GM21447 (cell line): ENCODE data around the gene PSMD2.
"Not testable (repeated sequence)": the region's sequence is repeated elsewhere in the genome, so short reads cannot be mapped to it uniquely, and the experiment has no call there.

Source experiments
- ATAC-seq: cut with Tn5 transposase; IDR thresholded peaks from one replicate; pipeline ENCODE4 v1.9.1; 2021; ENCODE audit not compliant: unreplicated experiment

The PSMD2 gene

DNA sequence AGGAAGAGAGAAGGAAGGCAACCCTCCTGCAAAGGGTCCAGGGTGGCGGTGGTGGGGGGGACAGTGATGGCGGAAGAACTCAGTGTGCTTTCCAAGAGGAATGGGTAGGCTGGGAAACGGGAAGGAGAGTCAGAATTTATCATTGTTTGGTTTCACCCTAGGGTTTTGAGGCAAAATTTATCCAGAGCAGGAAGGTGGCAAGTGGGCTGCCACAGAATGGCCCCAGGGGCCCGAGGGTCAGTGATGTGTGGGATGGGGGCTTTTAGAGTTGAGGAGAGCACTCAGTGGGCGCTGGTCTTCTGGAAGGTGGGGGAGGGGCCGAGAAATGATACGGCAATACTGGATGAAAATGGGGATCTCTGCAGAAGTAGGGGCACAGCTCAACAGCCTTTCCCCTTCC is 38.9 kb downstream of the PSMD2 start:
- ATAC-seq: no peak

DNA sequence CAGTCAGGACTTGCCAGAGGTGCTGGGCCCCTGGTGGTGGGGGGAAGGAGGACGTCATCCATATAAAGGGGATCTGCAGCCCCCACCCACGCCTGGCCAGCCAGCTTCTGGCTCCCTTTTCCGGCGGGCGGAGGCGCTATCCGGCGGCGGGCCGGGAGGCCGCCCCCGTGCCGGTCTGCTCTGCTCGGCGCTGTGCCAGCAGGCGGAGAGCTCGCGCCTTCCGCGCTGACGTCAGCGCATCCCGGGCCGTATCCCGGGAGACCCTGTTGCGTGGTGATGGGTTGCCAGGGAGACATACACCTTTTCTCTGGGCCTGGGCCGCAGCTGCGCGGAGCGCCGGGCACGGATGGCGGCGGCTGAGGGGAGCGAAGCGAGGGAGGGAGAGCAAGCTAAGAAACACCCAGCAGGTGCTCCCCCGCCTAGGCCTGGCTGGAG is 39.5 kb downstream of the PSMD2 start:
- ATAC-seq: no peak

- ATAC-seq: no peak
These were observed 40.0 kb downstream of the PSMD2 start for GRCh38 chr3:184339001-184339400.

GRCh38 chr3:184339451-184340135 is 40.6 kb downstream of the PSMD2 start:
- ATAC-seq: not testable (repeated sequence)

DNA sequence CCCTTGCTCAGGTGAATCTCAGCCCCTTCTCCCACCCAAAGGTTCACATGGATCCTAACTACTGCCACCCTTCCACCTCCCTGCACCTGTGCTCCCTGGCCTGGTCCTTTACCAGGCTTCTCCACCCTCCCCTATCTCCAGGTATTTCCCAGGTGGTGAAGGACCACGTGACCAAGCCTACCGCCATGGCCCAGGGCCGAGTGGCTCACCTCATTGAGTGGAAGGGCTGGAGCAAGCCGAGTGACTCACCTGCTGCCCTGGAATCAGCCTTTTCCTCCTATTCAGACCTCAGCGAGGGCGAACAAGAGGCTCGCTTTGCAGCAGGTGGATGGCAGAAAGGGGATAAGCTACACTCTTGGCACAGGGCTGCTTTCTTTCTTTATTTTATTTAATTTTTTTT is 42.9 kb downstream of the PSMD2 start:
- no peak for ATAC-seq

DNA sequence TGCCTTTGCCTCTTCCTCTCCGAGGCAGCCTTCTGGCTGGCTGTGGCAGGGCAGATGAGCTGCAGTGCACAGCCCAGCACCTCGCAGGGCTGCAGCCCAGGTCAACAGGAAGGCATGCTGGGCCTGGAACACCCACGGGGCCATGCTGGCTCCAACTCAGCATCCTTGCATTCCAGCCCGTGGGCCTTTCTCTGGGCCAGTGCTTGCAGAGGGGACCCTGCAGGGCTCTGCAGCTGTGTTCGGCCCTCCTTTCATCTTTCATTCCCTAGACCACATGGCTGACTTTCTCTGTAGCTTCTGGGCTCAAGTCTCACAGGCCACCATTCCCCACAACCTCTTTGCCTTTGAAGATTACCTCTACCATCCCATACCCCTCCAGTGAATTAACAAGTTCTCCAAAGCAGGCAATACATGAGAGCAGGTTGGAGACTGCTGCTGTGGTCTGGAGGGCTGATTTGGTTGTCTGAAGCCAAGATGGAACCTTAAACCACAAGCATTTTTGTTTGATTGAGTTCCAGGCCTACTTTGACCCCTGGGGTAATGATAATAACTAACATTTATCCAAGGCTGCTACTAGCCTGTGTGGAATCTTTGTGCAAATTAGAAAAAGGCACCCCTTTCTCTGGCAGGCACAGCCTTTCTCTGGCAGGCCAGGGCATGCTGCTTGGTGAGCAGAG is 44.3 kb downstream of the PSMD2 start:
- no peak for ATAC-seq

- no peak for ATAC-seq
These were observed 45.7 kb downstream of the PSMD2 start for GRCh38 chr3:184344579-184345316.

DNA sequence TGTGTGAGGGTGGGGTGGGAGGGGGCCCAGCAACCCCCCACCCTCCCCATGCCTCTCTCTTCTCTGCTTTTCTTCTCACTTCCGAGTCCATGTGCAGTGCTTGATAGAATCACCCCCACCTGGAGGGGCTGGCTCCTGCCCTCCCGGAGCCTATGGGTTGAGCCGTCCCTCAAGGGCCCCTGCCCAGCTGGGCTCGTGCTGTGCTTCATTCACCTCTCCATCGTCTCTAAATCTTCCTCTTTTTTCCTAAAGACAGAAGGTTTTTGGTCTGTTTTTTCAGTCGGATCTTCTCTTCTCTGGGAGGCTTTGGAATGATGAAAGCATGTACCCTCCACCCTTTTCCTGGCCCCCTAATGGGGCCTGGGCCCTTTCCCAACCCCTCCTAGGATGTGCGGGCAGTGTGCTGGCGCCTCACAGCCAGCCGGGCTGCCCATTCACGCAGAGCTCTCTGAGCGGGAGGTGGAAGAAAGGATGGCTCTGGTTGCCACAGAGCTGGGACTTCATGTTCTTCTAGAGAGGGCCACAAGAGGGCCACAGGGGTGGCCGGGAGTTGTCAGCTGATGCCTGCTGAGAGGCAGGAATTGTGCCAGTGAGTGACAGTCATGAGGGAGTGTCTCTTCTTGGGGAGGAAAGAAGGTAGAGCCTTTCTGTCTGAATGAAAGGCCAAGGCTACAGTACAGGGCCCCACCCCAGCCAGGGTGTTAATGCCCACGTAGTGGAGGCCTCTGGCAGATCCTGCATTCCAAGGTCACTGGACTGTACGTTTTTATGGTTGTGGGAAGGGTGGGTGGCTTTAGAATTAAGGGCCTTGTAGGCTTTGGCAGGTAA is 46.5 kb downstream of the PSMD2 start:
- ATAC-seq: peak; percentile 66

DNA sequence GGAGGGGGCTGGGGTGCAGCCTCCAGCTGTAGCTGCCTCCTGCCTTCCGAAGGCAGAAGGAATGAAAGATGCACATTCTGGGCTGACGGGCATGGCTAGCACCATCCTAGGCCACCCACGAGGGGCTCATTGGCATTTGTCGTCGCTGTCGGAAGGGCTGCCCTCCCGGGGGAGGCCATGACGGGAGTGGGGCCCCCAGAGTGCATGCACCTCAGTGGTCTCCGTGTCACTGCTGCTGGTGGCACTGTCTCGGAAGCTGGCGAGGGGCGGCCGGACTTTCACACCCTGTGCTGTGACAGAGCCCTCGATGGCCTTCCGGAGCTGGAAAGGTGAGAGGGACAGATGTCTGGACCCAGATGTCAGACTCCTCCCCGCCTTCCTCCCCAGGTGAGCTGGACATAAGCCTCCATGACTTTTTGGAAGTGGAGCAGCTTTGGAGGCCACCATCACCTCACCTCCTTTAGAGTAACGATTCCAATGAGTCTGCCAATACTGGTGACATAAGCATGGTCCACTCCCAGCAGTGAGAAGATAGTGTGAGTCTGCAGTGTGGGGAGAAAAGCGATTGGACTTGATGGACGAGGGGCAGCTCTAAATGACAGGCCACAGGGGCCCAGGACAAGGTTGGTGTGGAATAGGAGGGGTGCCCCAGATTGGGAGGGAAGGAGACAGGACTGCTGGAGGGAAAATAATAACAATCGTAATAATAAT is 47.6 kb downstream of the PSMD2 start:
- no peak for ATAC-seq

DNA sequence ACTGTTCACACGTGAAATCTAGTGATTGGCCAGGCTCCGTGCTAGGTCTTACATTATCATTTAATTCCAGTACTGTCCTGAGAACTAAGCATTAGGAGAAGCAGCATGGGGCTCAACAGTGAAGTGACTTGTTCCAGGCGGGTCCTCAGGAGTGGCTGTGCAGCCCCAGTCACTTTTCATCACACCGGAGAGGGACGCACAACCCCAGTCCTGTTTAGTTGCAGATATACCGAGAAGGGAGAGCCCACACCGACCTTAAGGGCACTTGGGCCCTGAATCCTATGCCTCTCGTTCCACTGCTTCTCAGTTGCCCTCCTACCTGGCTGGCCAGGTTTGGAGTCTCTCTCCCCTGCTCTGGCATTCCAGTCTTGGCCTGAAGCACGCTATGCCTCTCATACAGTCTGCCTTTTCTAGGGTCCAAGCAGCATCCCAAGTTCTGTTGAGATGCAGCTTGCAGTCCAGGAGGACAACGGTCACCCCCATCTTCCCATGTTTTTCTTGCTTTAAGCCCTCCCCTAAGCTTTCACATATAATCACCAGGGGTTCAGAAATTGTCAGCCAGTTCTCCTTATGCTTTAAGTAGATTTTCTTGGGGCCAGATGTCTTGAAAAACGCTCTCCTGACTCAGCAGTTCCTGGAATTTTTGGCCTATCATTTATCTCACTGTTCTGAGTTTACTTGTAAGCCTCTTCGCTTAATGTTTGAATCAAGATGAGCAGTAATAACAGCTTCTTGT is 48.4 kb downstream of the PSMD2 start:
- no peak for ATAC-seq

DNA sequence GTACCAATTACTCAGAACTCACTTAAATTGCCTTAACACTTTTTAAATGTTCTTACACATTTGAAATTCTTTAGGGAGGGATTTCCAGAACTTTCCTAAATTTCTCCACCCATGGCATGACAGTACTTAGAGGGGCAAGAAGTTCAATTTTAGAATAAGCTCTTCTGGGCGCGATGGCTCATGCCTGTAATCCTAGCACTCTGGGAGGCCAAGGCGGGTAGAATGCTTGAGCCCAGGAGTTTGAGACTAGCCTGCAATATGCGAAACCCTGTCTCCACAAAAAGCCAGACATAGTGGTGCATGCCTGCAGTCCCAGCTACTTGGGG is 49.0 kb downstream of the PSMD2 start:
- ATAC-seq: no peak

- ATAC-seq: no peak
These were observed 50.8 kb downstream of the PSMD2 start for GRCh38 chr3:184349563-184350470.

- ATAC-seq: no peak
These were observed 51.6 kb downstream of the PSMD2 start for GRCh38 chr3:184350618-184351017.

DNA sequence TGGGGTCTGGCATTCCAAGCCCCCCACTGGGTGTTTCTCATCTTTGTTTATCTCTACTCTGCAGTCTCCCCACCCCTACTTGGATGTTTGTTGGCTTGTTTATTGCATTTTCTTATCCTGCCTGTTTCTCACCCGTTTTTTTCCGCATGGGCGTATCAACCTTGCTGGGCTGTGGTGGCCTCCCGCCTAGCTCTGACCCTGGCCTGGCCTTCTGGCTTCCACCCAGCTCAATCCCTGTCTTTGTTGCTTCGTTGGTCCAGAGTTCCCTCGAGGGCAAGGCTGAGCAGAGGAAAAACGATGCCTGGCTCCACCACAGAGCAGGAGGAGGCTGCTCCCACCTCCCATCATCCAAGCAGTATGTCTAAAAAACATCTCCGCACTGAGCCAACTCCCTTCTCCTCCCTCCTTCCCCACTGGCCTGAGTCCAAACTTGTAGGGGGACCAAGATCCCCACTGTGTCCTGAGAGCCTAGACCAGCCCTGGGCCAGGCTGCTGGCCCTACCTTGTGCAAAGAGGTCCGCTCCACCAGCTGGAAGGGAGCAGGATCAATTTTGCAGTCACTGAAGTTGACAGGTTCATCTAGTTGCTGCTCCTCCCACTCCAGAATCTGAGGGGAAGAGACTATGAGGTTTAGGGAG is 52.6 kb downstream of the PSMD2 start:
- ATAC-seq: no peak

DNA sequence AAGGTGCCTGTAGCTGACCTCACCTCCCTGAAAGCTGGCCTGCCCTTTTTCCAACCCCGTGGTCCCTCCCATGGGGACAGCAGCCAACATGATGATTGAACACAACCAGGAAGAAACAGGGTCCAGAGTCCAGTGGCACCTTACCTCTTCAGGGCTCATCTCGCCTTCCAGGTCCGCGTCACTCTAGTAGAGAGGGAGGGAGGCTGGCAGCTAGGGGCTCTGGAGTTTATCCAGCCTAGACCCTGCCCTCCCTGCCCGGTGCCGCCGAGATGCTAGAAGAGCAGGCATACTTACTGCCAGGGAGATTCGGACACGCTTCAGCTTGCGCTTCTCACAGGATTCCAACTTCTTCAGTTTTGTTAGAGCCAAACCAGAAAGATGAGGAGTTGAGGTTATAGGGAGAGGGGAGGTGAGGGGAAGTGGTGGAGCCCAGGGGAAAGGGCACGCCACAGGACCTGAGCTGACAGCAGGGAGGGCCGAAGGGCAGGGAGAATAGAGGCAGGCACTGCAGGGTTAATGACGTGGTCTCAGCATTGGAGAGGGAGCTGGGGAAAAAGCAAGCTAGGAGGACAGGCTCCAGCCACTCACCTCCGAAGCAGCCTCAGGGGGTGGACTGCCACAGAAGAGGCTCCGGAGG is 53.2 kb downstream of the PSMD2 start:
- ATAC-seq: no peak

DNA sequence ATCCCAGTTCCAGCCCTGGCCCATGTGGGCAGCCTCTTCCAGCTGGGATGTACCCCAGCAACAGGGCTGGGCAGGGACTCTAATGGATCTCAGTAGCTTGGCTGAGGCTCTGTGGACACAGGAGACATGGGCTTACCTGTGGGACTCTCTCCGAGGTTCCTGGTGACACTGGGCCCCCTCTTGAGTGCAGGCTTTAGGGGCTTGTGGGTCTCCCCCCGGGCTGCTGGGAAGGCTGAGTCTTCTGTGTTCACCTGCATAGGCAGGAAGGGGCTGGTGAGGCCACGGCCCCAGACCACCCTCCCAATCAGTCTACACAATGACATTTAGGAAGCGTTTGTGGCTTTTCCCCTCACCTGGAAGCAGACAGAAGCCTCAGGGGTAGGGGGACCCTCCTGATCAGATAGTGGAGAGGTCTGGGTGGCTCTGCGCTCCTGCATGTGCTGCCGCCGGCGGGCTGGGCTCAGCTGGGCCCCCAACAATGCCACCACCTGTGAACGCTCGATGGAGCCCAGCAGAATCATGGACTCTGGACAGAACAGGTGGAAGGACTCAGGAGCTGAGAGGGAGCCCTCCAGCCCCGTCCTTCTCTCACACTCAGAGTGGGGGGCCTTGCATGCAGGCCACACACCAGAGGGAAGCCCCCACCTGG is 54.0 kb downstream of the PSMD2 start:
- no peak for ATAC-seq

- no peak for ATAC-seq
These were observed 54.5 kb downstream of the PSMD2 start for GRCh38 chr3:184353546-184353941.
